SH-SY5Y (cell line): ENCODE results near the gene BUB1.

ENCODE experiments used
- GATA2 ChIP-seq: IDR thresholded peaks from 2 replicates; pipeline ENCODE4 v1.6.1; 2011; ENCODE audit warnings: mild to moderate bottlenecking, low read depth, low read length
- GATA3 ChIP-seq: IDR thresholded peaks from 2 replicates; pipeline ENCODE4 v1.6.1; 2011; ENCODE audit warnings: low read depth, mild to moderate bottlenecking, low read length, moderate library complexity

DNA sequence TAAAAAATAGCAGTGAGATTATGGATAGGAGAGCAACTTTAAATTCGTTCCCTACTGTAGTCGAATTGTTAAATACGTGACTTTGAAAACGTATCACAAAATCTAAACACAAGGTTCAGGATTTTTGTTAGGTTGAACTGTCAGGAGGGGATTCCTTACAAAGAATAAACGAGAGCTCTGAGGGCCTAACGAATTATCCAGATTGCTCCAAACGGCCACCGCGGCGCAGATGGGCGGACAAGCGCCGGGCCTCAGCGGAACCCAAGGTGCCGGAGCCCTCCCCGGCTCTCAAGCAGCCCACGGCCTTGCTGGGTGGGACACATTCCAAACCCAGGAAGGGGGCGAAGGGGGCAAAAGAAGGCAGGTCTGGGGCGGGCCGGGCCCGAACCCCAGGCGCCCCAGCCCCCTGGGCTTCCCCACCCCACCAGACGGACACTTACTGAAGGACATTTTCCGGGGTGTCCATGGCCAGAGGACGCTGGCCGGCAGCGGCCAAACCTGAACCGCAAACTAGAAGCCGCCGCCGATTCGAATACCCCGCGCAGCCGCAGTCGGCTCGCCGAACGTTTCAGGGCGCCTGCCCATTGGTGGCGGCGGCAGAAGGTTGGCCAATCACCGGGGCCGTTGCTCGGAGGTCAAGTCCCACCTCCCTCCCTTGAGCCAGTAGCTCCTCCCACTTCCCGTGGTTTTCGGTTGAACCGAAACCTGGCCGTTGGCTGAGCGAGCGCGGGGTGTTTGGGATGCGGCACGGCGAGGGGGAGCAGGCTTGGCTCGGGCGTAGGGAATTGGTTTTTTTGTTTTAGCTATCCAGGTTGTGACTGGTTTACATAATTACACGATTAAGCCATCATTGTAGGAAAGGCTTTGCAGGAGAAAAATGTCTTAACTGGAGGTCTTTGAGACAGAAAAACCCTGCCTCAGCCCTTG, at the start of gene BUB1:
- TF ChIP-seq GATA2 = no peak
- no peak for TF ChIP-seq GATA3
